ENCODE results near the gene FUT1.

The FUT1 gene

DNA sequence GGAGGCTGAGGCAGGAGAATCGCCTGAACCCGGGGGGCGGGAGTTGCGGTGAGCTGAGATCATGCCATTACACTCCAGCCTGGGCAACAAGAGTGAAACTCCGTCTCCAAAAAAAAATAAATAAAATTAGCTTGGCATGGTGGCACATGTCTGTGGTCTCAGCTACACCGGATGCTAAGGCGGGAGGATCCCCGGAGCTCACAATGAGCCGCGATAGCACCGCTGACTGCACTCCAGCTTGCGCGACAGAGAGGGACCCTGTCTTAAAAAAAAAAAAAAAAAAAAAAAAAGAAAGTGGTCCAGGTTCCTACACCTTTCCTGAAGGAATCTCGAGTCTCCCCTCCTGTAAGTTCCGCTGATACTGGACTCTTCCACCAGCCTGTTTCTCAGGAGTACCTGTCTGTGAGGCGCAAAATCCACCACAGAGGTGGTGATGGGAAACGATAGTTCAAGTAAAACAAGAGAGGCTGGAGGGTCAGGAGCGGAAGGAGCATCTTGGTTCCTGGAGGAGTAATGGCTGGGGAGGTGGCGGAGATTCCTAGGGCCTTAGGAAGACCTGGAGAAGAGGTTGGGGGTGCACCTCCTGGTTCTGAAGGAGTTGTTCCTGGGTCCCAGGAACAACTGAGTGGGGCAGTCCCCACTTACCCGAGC lies 471 bp downstream of the FUT1 start:
- no peak for FAIRE-seq
- no peak for DNase-seq (ENCODE audit: insufficient read length, low spot score)

DNA sequence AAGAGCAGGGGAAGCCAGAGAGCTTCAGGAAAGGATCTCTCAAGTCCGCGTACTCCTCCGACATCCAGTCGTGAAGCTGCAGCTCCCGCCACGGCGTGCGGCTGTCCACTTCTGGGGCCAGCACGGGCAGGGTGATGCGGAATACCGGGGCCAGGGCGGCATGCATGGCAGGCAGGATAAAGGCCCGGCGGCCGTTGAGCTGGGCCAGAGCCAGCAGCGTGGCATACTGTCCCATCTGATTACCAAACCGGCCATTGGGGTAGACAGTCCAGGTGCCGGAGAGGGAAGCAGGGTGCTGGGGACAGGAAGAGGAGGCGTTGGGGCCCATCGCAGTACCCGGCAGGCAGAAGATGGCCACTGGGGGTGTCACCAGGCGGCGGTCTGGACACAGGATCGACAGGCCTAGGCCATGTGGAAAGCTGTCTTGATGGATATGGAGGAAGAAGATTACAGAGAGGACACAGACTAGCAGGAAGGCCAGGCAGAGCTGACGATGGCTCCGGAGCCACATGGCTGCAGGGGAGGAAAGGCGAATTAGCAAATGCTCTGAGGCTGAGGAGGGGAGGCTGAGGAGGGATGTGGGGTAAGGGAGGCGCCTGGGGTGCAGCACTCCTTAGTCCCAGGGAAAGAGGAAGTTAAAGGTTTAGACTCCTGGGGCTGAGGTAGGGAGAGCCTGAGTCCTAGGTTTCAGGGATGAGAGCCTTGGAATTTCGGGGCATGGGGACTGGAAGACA lies 1.5 kb downstream of the FUT1 start:
- DNase-seq (ENCODE audit: insufficient read length, low spot score) = no peak
- no peak for FAIRE-seq
- TF ChIP-seq CTCF (IDR thresholded peaks at IDR 0.05; ENCODE audit: insufficient read depth, missing control alignments) = no peak

More for the DNA sequence above, 471 bp downstream of the FUT1 start:
- TF ChIP-seq CTCF (IDR thresholded peaks at IDR 0.05; ENCODE audit: insufficient read depth, missing control alignments) = no peak

DNA sequence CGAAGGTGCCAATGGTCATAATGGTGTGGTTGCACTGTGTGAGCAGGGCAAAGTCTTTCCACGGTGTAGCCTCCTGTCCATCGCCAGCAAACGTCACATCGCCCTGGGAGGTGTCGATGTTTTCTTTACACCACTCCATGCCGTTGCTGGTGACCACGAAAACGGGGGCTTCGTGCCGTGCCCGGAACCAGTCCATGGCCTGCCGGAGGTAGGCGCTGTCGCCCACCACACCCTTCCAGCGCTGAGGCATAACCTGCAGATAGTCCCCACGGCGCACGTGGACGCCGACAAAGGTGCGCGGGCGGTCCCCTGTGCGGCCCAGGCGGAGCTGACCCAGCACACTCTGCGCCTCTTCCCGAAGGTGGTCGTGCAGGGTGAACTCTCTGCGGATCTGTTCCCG lies 2.1 kb downstream of the FUT1 start:
- DNase-seq (ENCODE audit: insufficient read length, low spot score) = no peak
- TF ChIP-seq CTCF (IDR thresholded peaks at IDR 0.05; ENCODE audit: insufficient read depth, missing control alignments) = no peak
- FAIRE-seq = no peak

- TF ChIP-seq CTCF (IDR thresholded peaks at IDR 0.05; ENCODE audit: insufficient read depth, missing control alignments) = no peak
- no peak for FAIRE-seq
- DNase-seq (ENCODE audit: insufficient read length, low spot score) = no peak
These were observed 2.8 kb downstream of the FUT1 start for GRCh38 chr19:48749571-48750198.

- TF ChIP-seq CTCF (IDR thresholded peaks at IDR 0.05; ENCODE audit: insufficient read depth, missing control alignments) = no peak
- FAIRE-seq (no peak), DNase-seq (ENCODE audit: insufficient read length, low spot score) (peak; percentile 97)
These were observed 5.5 kb downstream of the FUT1 start, which contains the start of gene IZUMO1 for GRCh38 chr19:48746738-48747575. IZUMO1 (minus strand) TSS chr19:48746909; CDS start chr19:48745859, 1,050 bp downstream.

DNA sequence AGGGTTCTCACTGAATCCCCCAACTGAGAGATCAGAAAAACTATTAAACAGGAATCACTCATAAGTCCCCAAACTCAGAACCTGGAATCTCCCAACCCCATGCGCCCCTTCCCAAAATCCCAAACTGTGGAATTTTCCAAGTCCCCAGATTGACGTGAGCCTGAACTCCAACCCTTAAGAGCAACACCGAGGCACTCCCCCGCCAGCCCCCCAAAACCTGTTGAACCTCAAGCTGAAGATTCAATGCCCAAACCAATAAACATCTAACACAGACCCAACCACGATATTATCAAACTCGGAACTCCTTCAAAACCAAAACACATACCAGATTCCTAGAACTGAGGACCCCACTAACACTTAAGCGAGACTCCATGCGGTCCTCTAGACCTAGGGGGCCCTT lies 6.3 kb downstream of the FUT1 start:
- DNase-seq (ENCODE audit: insufficient read length, low spot score) (no peak), FAIRE-seq (no peak)
- TF ChIP-seq CTCF (IDR thresholded peaks at IDR 0.05; ENCODE audit: insufficient read depth, missing control alignments) = no peak

Data from D721Med (cell line).